GM12878 (cell line): Measurements from ENCODE around the gene MRPL41. TPM values are rescaled to one million over a fixed set of nuclear protein-coding genes. Genes with fewer than 3 reads are reported as not detected.

Source experiments
- ATAC-seq: fragments of 200-7000 bp; cut with Tn5 transposase; 3 replicates; pipeline ENCODE4 v1.9.1; 2020; ENCODE audit warnings: mild to moderate bottlenecking, moderate library complexity
- BruUV-seq: library from RNA; stranded (reverse); fragments of 400-500 nt; replicated peaks from 2 replicates; lab custom pipeline; 2021; lab: Mats Ljungman, UMichigan
- CTCF ChIA-PET: fragments of 300-600 bp; sonication (Branson Sonifier 250); formaldehyde crosslinking; extraction: SDS; loops from one replicate; lab custom pipeline; 2021; ENCODE audit warnings: inconsistent platforms; lab: Yijun Ruan, JAX
- POLR2A ChIA-PET: fragments of 350-600 bp; formaldehyde crosslinking; extraction: SDS; loops from one replicate; lab custom pipeline; 2021; ENCODE audit warnings: inconsistent platforms; lab: Charles Lee
- RAD21 ChIA-PET: fragments of 300-600 bp; sonication (Branson Sonifier 250); formaldehyde crosslinking; loops from one replicate; lab custom pipeline; 2023; ENCODE audit warnings: antibody characterized with exemption; ENCODE audit not compliant: unreplicated experiment; lab: Charles Lee
- SMC1A ChIA-PET: fragments of 300-600 bp; sonication (Branson Sonifier 250); formaldehyde crosslinking; loops from one replicate; lab custom pipeline; 2023; ENCODE audit not compliant: unreplicated experiment, uncharacterized antibody; lab: Charles Lee
- DNase-seq: peaks from one replicate; pipeline ENCODE4 v3.0.0-alpha.2; 2011; ENCODE audit warnings: low read depth, low spot score
- FAIRE-seq: peaks from 3 replicates; lab custom pipeline; 2011; peaks lifted over from hg19 to GRCh38; lab: Jason Lieb, UNC
- H2AFZ ChIP-seq: 2 replicates; pipeline ENCODE4 v1.6.0; 2011; ENCODE audit warnings: low read depth, low read length, control low read depth; ENCODE audit not compliant: control insufficient read depth
- H3K27ac ChIP-seq: 2 replicates; pipeline ENCODE4 v1.5.1; 2011; ENCODE audit warnings: control low read depth; ENCODE audit not compliant: control insufficient read depth, insufficient read depth
- H3K27me3 ChIP-seq, 2 experiments: replicated peaks in 1 of 2; 2 replicates each; pipeline versions ENCODE4 v1.6.0 to v1.6.1; 2011; ENCODE audit warnings: low read length in 1 of 2; ENCODE audit not compliant: control insufficient read depth in 2 of 2, insufficient read depth in 2 of 2
- H3K36me3 ChIP-seq, 2 experiments: 2 replicates each; pipeline ENCODE4 v1.5.1; 2011; ENCODE audit warnings: low read length in 1 of 2; ENCODE audit not compliant: control insufficient read depth in 2 of 2, insufficient read depth in 2 of 2
- H3K4me1 ChIP-seq: 2 replicates; pipeline ENCODE4 v1.6.1; 2011; ENCODE audit warnings: mild to moderate bottlenecking, low read length, moderate library complexity, mixed read lengths; ENCODE audit not compliant: control insufficient read depth, insufficient read depth
- H3K4me2 ChIP-seq: 2 replicates; pipeline ENCODE4 v1.6.0; 2011; ENCODE audit warnings: control low read depth; ENCODE audit not compliant: control insufficient read depth, insufficient read depth
- H3K4me3 ChIP-seq: fragments of 200-600 bp; sonication (generic); 2 replicates; pipeline ENCODE4 v1.5.1; 2016
- H3K79me2 ChIP-seq: 2 replicates; pipeline ENCODE4 v1.6.0; 2011; ENCODE audit warnings: low read length; ENCODE audit not compliant: control insufficient read depth, insufficient read depth
- H3K9ac ChIP-seq: 2 replicates; pipeline ENCODE4 v1.8.0; 2011; ENCODE audit warnings: low read length, control low read depth, mixed read lengths; ENCODE audit not compliant: control insufficient read depth, insufficient read depth
- H3K9me3 ChIP-seq: replicated peaks from 3 replicates; pipeline ENCODE4 v1.5.1; 2011; ENCODE audit warnings: mild to moderate bottlenecking, low read length; ENCODE audit not compliant: control insufficient read depth, insufficient read depth
- H4K20me1 ChIP-seq: 2 replicates; pipeline ENCODE4 v1.6.0; 2011; ENCODE audit not compliant: control insufficient read depth, insufficient read depth
- HDGF ChIP-seq: fragments of 450-650 bp; IDR thresholded peaks from 2 replicates; pipeline ENCODE4 v1.6.1; 2016; ENCODE audit warnings: antibody characterized with exemption
- MLLT1 ChIP-seq: fragments of 450-650 bp; IDR thresholded peaks from 2 replicates; pipeline ENCODE4 v1.6.1; 2016; ENCODE audit warnings: mild to moderate bottlenecking
- TBL1XR1 ChIP-seq: IDR thresholded peaks from 2 replicates; pipeline ENCODE4 v1.6.1; 2012; ENCODE audit warnings: low read depth, low read length, improper control_type of control experiment
- ZBTB40 ChIP-seq: fragments of 450-650 bp; IDR thresholded peaks from 2 replicates; pipeline ENCODE4 v1.6.1; 2016; ENCODE audit warnings: mild to moderate bottlenecking, moderate library complexity, borderline replicate concordance
- ZNF622 ChIP-seq: fragments of 450-650 bp; IDR thresholded peaks from 2 replicates; pipeline ENCODE4 v1.6.1; 2017; ENCODE audit warnings: mild to moderate bottlenecking, inconsistent platforms
- WGBS: methylation state at CpG from one replicate; pipeline ENCODE4 v1.1.6; 2016; ENCODE audit warnings: low lambda C conversion rate; ENCODE audit not compliant: insufficient replicate concordance, insufficient coverage; ENCODE audit errors: missing lambda C conversion rate; 5-methylcytosine and 5-hydroxymethylcytosine counted together
- in situ Hi-C: fragments of 300-500 bp; cut with MboI; formaldehyde crosslinking; loops from 9 replicates; pipeline ENCODE4 v1.14.3; 2018; ENCODE audit warnings: mixed read lengths
- intact Hi-C: fragments of 100-400 bp; cut with micrococcal nuclease; formaldehyde crosslinking; loops from one replicate; pipeline ENCODE4 v1.14.2; 2022; ENCODE audit not compliant: unreplicated experiment
- polyA plus RNA-seq, 11 experiments: library from polyadenylated mRNA; depleted of rRNA in 4 of 11; unstranded in 6 of 11; stranded (reverse) in 5 of 11; fragments of >200 nt; fragmentation: Nextera tagmentation in 4 of 11; fragmentation: Illumina TruSeq in 1 of 11; extraction: Ambion mirVana in 4 of 11; extraction: Trizol in 1 of 11; gene quantifications; 1 replicate in 1 of 11; 2 replicates in 10 of 11; pipeline versions ENCODE4 v1.2.1 to v1.2.3, GENCODE V29; 2011 to 2016; ENCODE audit warnings: inconsistent platforms in 2 of 11, missing spikeins in 2 of 11, low read depth in 1 of 11
- total RNA-seq, 4 experiments: library from RNA; depleted of rRNA in 3 of 4; stranded (reverse); fragments of >200 nt in 3 of 4; fragmentation: Illumina TruSeq in 1 of 4; extraction: Trizol in 1 of 4; gene quantifications; 2 replicates each; pipeline versions ENCODE4 v1.2.1 to v1.2.3, GENCODE V29; 2013 to 2021

The MRPL41 gene
- total and polyA plus RNA-seq, 10 of the 15 experiments (the other 5 are each of a cell fraction or from before 2014, with no cell fraction given) = 1.3 to 116 (median 40.1) TPM

GRCh38 chr9:137579259-137579604 is 27.6 kb downstream of the MRPL41 start:
- ChIA-PET POLR2A (no interaction called here), CTCF (interaction anchor here (0.6 to 2.4 kb wide), 9 partner anchors 8 to 446 kb away, joined by 3 to 9 read pairs (median 4); partner anchors contain the start of gene MRPL41)
- in situ Hi-C loops = no loop called here
- no peak for ATAC-seq
- Histone ChIP-seq H3K4me2 (peak overlapping the region; percentile 81), H3K79me2 (peaks cover 26% of the 10 kb centered on the region), H3K4me1 (peaks cover 16% of the 10 kb centered on the region), H4K20me1 (no peaks in the 10 kb centered on the region)
- no TSS peak for BruUV-seq
- TF ChIP-seq HDGF = no peak
- TF ChIP-seq ZNF622 = no peak
- peak; percentile 15; the same call in 1 of the 2 replicates for TF ChIP-seq MLLT1
- TF ChIP-seq ZBTB40 = no peak
- no peak for TF ChIP-seq TBL1XR1
- TF ChIP-seq, all 136 proteins: peak for 1
- peak overlapping the region; percentile 80; the same call in 1 of the 2 replicates for H3K9ac ChIP-seq
- H2AFZ ChIP-seq = peak overlapping the region; percentile 81
- H3K27ac ChIP-seq = no peak overlapping the region
- SMC1A ChIA-PET = no interaction called here
- no peaks in the 10 kb centered on the region for H3K9me3 ChIP-seq
- no peak for DNase-seq
- intact Hi-C loops = loop anchor here (2.0 kb wide), 1 partner anchor 40 kb away; the partner anchor contains the start of gene EHMT1
- H3K27me3 ChIP-seq = no peaks in the 10 kb centered on the region
- WGBS = 64% methylated on average over 19 of the region's 19 CpGs
- peaks cover 4 to 14% of the 10 kb centered on the region in 2 experiments; a peak in 3 of 4 replicates for H3K36me3 ChIP-seq
- RAD21 ChIA-PET = no interaction called here
- H3K4me3 ChIP-seq = peak overlapping the region; percentile 86; the same call in 1 of the 2 replicates
- FAIRE-seq = no peak
